ENCODE data around the gene MRPL20.
"Not testable (repeated sequence)": the region's sequence is repeated elsewhere in the genome, so short reads cannot be mapped to it uniquely, and the experiment has no call there.

Gene MRPL20

GRCh38 chr1:1437033-1437903, 30.2 kb upstream of the MRPL20 start:
- no peak for DNase-seq (ENCODE audit: low read depth, low spot score)

- DNase-seq (ENCODE audit: low read depth, low spot score): no peak
Measured at GRCh38 chr1:1436630-1437032, 29.5 kb upstream of the MRPL20 start.

DNA sequence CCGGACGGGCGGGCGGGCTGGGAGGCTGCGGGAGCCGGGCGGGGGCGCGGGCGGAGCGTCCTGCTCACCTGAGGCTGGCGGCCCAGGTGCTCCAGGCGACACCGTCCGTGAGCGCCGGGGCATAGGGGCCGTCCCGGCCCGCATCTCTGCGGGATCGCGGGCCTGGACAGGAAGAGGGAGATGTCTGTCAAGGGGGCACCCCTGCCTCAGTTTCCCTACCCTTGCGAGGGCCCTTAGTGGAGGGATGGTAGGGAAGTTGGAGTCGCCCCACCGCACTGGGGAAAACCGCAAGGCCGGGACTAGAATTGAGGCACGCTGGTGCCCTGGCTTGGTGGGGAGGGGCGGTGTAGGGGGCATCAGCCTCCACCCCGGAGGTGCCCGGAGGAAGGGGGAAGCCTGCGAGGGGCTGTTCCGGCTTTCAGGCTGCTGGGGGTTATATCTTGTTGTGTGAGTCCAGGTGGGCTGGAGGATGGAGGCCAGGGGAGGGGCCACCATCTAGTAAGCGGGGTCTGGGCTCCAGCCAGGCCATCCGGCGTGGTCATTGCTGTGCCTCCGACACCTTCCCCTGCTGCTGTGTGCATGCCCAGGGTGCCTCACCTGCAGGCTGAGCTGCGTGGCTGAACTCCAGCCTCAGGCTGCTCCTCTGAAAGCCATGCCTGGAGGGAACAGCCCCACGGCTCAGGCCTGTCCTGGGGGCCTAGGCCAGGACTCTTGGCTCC, 29.0 kb upstream of the MRPL20 start:
- DNase-seq (ENCODE audit: low read depth, low spot score): no peak

GRCh38 chr1:1435106-1435903, 28.2 kb upstream of the MRPL20 start, which contains the start of gene VWA1:
Gene VWA1, plus strand, starts transcription at chr1:1435690. Its CDS starts 59 bp downstream, at chr1:1435749.
- peak; percentile 92 for DNase-seq (ENCODE audit: low read depth, low spot score)

DNA sequence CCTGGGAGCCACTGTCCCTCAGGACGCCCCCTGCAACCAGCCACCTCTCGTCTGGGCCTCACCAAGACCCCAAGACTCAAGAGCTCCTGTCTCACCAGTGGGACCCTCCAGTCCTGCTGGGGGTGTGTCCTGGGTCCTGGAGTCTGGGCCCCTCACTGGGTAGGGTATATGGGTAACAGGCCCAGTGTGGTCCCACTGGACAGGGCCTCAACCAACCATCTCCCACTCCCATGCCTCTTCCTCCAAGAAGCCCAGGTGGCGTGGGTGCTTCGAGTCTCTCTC, 27.7 kb upstream of the MRPL20 start:
- no peak for DNase-seq (ENCODE audit: low read depth, low spot score)

GRCh38 chr1:1434131-1434823, 27.2 kb upstream of the MRPL20 start:
- DNase-seq (ENCODE audit: low read depth, low spot score): peak; percentile 92

GRCh38 chr1:1433804-1434130, 26.7 kb upstream of the MRPL20 start:
- peak; percentile 91 for DNase-seq (ENCODE audit: low read depth, low spot score)

GRCh38 chr1:1432951-1433803, 26.1 kb upstream of the MRPL20 start:
- peak; percentile 59 for DNase-seq (ENCODE audit: low read depth, low spot score)

GRCh38 chr1:1432274-1432950, 25.3 kb upstream of the MRPL20 start:
- no peak for DNase-seq (ENCODE audit: low read depth, low spot score)

- no peak for DNase-seq (ENCODE audit: low read depth, low spot score)
Measured at GRCh38 chr1:1431845-1432273, 24.8 kb upstream of the MRPL20 start.

DNA sequence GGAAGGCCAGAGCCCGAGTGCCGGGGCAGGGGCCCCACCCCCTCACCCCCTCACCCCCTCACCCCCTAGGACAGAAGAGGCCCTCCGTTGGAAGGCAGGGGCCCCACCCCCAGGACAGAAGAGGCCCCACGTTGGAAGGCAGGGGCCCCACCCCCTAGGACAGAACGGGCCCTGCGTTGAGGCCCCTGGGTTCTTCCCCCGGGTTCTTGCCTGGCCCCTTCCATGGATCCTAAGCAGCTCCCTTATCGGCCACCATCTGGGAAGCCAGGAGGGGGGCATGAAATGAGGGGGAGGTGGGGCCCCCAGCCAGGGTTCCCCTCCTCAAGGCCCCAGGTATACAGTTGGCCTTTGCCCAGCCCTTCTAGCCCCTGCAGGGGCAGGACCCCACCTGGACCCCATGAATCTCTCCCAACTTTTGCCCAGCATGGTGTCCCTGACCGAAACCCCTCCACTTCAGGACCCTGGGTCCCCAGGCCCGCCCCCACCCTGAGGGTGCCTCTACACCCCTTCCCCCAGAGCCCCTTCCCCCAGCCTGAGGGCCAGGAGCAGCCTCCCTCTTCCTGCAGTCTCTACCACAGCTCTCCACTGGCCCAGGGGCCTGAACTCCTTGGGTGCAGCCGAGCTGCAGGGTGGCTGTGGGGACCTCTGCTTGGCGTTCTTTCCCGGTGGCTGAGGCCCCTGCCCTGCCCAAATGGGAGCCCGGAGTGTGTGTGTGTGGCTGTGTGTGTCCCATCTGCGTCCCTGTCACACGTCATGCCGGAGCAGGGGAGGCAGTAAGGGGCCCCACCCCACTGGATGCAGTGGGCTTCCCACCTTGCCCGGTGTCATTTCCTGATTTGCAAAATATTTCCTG, 24.1 kb upstream of the MRPL20 start:
- DNase-seq (ENCODE audit: low read depth, low spot score): no peak

- peak; percentile 87 for DNase-seq (ENCODE audit: low read depth, low spot score)
Measured at GRCh38 chr1:1430114-1430982, 23.3 kb upstream of the MRPL20 start.

DNA sequence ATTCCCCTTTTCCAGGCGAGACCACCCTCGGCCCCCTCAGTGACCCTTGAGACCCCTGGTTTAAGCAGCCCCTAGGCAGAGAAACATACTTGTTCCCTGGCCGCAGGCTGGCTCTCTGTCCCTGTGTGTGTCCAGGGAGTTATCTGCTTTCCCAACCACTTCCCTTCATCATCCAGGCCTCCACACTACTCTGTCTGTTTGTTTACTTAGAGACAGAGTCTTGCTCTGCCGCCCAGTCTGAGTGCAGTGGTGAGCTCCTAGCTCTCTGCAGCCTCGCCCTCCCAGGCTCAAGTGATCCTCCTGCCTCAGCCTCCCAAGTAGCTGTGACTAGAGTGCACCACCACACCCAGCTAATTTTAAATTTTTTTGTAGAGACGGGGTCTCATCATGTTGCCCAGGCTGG, 22.6 kb upstream of the MRPL20 start:
- no peak for DNase-seq (ENCODE audit: low read depth, low spot score)

DNA sequence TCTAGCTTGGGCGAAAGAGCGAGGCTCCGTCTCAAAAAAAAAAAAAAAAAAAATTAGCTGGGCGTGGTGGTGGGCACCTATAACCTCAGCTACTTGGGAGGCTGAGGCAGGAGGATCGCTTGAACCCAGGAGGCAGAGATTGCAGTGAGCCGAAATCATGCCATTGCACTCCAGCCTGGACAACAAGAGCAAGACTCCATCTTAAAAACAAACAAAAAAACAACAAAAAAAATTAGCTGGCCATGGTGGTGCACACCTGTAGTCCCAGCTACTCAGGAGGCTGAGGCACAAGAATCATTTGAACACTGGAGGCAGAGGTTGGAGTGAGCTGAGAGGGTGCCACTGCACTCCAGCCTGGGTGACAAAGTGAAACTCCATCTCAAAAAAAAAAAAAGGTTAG, 21.9 kb upstream of the MRPL20 start:
- not testable (repeated sequence) for DNase-seq (ENCODE audit: low read depth, low spot score)

- no peak for DNase-seq (ENCODE audit: low read depth, low spot score)
Measured at GRCh38 chr1:1428174-1428573, 21.1 kb upstream of the MRPL20 start.

DNA sequence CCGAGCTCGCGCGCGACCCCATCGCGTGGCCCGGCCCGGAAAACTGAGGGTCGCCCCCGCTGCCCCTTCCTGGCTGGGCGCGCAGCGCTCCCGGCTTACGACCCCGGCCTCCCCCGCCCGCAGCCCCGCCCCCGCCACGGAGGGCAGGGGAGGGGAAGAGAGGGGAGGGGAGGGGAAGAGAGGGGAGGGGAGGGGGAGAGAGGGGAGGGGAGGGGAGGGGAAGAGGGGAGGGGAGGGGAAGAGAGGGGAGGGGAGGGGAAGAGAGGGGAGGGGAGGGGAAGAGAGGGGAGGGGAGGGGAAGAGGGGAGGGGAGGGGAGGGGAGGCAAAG, 20.7 kb upstream of the MRPL20 start:
- DNase-seq (ENCODE audit: low read depth, low spot score): no peak

DNA sequence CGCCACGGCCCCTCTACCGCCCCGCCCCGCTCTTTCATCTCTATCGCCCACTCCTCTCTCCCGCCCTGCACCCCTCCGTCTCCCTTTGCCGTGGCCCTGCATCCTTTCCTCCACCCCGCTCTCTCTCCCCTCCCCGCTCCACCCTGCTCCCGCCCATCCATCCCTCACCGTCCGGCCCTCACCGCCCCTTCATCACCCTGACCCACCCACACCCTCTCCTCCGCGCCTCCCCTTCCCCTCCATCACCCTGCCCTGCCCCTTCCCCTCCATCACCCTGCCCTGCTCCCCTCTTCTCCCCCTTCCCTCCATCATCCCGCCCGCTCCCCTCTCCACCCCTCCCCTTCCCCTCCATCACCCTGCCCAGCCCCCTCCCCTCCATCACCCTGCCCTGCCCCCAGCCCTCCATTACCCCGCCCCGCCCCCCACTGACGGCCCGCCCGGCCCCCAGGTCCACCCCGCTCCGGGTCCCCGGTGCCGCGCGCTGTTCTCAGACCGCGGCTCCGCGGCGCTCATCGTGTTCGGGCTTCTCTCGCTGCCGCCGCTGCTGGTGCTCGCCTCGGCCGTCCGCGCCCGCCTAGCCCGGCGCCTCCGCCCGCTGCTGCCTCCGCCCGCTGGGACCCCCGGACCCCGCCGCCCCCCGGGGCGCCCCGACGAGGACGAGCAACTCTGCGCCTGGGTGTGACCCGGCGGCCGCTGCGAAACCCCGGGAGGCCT, 20.2 kb upstream of the MRPL20 start:
- DNase-seq (ENCODE audit: low read depth, low spot score): peak; percentile 52

Measured in astrocyte of the hippocampus (primary cell).